ENCODE results near the gene BDH2.

DNA sequence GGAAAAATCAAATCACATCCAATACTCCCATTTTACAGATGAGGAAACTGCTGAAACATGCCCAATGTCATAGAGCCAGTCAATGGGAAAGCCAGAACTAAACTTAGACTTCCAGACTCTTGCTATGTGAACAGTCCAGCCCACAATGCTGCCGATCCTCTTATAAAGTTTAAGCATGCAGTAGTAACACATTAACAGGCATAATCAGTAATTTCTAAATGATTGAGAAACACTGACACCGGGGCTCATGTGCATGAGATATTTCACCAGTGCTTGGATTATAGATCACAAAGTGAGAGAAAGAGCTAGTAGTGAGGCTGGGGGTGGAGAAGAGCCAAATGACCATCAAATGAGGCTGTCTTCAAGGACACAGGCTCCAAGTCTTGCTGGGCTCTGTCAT is 2.5 kb downstream of the BDH2 start:
- TF ChIP-seq POLR2AphosphoS5 (IDR thresholded peaks at IDR 0.05; ENCODE audit: insufficient read depth, low read depth, low read length) (no peak), EZH2 (IDR thresholded peaks at IDR 0.05; ENCODE audit: borderline replicate concordance, low read depth, low read length, severe bottlenecking) (no peak), POLR2A (IDR thresholded peaks at IDR 0.05; ENCODE audit: low read depth, low read length) (no peak), MAX (IDR thresholded peaks at IDR 0.05; ENCODE audit: insufficient read depth, insufficient read length) (no peak), JUN (IDR thresholded peaks at IDR 0.05; ENCODE audit: borderline replicate concordance, insufficient read depth, insufficient read length, low read depth) (no peak), MYC (IDR thresholded peaks at IDR 0.05; ENCODE audit: low read depth, low read length) (no peak)
- TF ChIP-seq, protein P1, sequence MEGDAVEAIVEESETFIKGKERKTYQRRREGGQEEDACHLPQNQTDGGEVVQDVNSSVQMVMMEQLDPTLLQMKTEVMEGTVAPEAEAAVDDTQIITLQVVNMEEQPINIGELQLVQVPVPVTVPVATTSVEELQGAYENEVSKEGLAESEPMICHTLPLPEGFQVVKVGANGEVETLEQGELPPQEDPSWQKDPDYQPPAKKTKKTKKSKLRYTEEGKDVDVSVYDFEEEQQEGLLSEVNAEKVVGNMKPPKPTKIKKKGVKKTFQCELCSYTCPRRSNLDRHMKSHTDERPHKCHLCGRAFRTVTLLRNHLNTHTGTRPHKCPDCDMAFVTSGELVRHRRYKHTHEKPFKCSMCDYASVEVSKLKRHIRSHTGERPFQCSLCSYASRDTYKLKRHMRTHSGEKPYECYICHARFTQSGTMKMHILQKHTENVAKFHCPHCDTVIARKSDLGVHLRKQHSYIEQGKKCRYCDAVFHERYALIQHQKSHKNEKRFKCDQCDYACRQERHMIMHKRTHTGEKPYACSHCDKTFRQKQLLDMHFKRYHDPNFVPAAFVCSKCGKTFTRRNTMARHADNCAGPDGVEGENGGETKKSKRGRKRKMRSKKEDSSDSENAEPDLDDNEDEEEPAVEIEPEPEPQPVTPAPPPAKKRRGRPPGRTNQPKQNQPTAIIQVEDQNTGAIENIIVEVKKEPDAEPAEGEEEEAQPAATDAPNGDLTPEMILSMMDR (IDR thresholded peaks at IDR 0.05; ENCODE audit: extremely low read depth in 1 of 2, insufficient read depth in 1 of 2, low read depth in 1 of 2, low read length in 2 of 2): no peak
